Prostate gland (tissue), 2 donors: Measurements from ENCODE around the gene GMDS. TPM values are rescaled to one million over a fixed set of nuclear protein-coding genes. Genes with fewer than 3 reads are reported as not detected.

Source experiments
- DNase-seq: peaks from one replicate; pipeline ENCODE4 v3.0.0-alpha.2; 2019; ENCODE audit warnings: low spot score
- H3K27ac ChIP-seq, 2 donors: fragments of 200-600 bp; sonication (generic); 2 replicates each; pipeline ENCODE4 v1.5.1; 2017 to 2019
- H3K27me3 ChIP-seq: fragments of 200-600 bp; sonication (generic); replicated peaks from 2 replicates; pipeline ENCODE4 v1.5.1; 2019; ENCODE audit not compliant: insufficient read depth
- H3K36me3 ChIP-seq, 2 donors: fragments of 200-600 bp; sonication (generic); 1 replicate in 1 of 2; 2 replicates in 1 of 2; pipeline versions ENCODE4 v1.5.1 to v1.8.1; 2017 to 2019
- H3K4me1 ChIP-seq: fragments of 200-600 bp; sonication (generic); replicated peaks from 2 replicates; pipeline ENCODE4 v1.5.1; 2019
- H3K4me3 ChIP-seq, 2 donors: fragments of 200-600 bp; sonication (generic); 2 replicates each; pipeline ENCODE4 v1.5.1; 2017 to 2019
- H3K9me3 ChIP-seq: fragments of 200-600 bp; sonication (generic); 2 replicates; pipeline ENCODE4 v1.5.1; 2017
- POLR2A ChIP-seq: fragments of 450-650 bp; IDR thresholded peaks from one replicate; pipeline ENCODE4 v1.6.1; 2016; ENCODE audit warnings: antibody characterized with exemption, mild to moderate bottlenecking
- POLR2AphosphoS5 ChIP-seq: sonication (generic); formaldehyde crosslinking; IDR thresholded peaks from one replicate; pipeline ENCODE4 v1.6.1; 2017; ENCODE audit warnings: antibody characterized with exemption
- WGBS: methylation state at CpG from one replicate; pipeline ENCODE4 v1.1.5; 2018; 5-methylcytosine and 5-hydroxymethylcytosine counted together
- intact Hi-C: fragments of 100-400 bp; cut with DNase I; formaldehyde crosslinking; loops from one replicate; pipeline ENCODE4 v1.14.2; 2022
- total RNA-seq, 2 donors: library from RNA; depleted of rRNA; stranded (reverse); fragments of >200 nt; gene quantifications; one replicate each; pipeline ENCODE4 v1.1.0, GENCODE V29; 2016
- TF ChIP-seq, protein P1 (sequence below), 4 experiments: fragments of 200-600 bp in 2 of 4; fragments of 450-650 bp in 2 of 4; sonication (generic) in 2 of 4; IDR thresholded peaks; 1 replicate in 3 of 4; 2 replicates in 1 of 4; pipeline ENCODE4 v1.5.1; 2016 to 2019; ENCODE audit warnings: antibody characterized with exemption in 4 of 4, mild to moderate bottlenecking in 2 of 4, moderate library complexity in 2 of 4

The GMDS gene
- total RNA-seq, 2 donors from 2014 or later, result 24.9 to 29.9 TPM

- H3K4me1 ChIP-seq, result no peaks in the 10 kb centered on the region
- no peaks in the 10 kb centered on the region for H3K9me3 ChIP-seq
- WGBS, result 71% methylated on average over 2 of the region's 2 CpGs
- TF ChIP-seq, protein P1, sequence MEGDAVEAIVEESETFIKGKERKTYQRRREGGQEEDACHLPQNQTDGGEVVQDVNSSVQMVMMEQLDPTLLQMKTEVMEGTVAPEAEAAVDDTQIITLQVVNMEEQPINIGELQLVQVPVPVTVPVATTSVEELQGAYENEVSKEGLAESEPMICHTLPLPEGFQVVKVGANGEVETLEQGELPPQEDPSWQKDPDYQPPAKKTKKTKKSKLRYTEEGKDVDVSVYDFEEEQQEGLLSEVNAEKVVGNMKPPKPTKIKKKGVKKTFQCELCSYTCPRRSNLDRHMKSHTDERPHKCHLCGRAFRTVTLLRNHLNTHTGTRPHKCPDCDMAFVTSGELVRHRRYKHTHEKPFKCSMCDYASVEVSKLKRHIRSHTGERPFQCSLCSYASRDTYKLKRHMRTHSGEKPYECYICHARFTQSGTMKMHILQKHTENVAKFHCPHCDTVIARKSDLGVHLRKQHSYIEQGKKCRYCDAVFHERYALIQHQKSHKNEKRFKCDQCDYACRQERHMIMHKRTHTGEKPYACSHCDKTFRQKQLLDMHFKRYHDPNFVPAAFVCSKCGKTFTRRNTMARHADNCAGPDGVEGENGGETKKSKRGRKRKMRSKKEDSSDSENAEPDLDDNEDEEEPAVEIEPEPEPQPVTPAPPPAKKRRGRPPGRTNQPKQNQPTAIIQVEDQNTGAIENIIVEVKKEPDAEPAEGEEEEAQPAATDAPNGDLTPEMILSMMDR (IDR thresholded peaks at IDR 0.05), result no peak
- TF ChIP-seq POLR2A (no peak), POLR2AphosphoS5 (no peak)
- H3K27ac ChIP-seq, result no peak overlapping the region
- H3K27me3 ChIP-seq, result no peaks in the 10 kb centered on the region
- DNase-seq, result no peak
- no peak overlapping the region for H3K4me3 ChIP-seq
- no peaks in the 10 kb centered on the region for H3K36me3 ChIP-seq
- intact Hi-C loops, result no loop called here
Observed at GRCh38 chr6:1987640-1988039, 257.8 kb downstream of the GMDS start.

DNA sequence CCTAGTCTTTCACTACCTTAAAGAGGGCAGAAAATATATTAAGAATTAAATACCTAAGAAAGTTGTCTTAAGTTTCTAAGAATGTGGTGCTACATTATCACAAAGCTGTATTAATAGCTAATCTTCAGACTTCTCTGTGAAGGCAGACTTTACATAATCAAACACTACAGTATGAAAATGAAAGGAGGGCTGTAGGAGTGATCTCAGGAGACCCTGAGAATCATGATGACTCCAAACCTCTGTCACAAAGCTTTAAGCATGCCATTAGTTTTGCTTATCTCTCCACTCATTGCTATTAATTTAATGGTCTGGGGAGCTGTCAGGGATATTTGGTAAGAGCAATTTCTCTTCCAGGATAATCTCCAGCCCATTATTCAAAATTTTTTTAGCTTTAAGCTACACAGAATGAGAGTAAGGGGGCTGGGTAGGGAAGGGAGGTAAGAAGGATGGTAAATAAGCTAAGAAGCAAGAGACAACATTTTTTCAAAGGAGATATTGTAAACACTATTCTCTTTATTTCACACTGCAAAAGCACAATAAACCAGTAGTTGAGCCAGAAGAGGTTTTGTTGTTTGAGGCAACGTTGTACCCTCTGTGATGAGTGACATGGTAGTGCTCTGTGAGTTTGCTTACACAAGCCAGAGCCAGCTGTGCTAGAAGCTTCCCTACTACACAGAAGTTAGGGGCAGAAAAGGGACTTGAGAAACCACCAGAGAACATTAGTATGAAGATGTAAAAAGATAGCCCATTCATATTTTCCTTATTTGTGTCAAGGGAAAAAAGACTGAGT lies 258.8 kb downstream of the GMDS start:
- no peaks in the 10 kb centered on the region for H3K27me3 ChIP-seq
- WGBS, result 0% methylated on average over 1 of the region's 1 CpG
- no peak overlapping the region for H3K4me3 ChIP-seq
- H3K27ac ChIP-seq, result no peak overlapping the region
- TF ChIP-seq POLR2AphosphoS5 (no peak), POLR2A (no peak)
- TF ChIP-seq, protein P1 (IDR thresholded peaks at IDR 0.05), result no peak
- intact Hi-C loops, result no loop called here
- no peak for DNase-seq
- no peaks in the 10 kb centered on the region for H3K36me3 ChIP-seq
- H3K9me3 ChIP-seq, result no peaks in the 10 kb centered on the region
- no peaks in the 10 kb centered on the region for H3K4me1 ChIP-seq

DNA sequence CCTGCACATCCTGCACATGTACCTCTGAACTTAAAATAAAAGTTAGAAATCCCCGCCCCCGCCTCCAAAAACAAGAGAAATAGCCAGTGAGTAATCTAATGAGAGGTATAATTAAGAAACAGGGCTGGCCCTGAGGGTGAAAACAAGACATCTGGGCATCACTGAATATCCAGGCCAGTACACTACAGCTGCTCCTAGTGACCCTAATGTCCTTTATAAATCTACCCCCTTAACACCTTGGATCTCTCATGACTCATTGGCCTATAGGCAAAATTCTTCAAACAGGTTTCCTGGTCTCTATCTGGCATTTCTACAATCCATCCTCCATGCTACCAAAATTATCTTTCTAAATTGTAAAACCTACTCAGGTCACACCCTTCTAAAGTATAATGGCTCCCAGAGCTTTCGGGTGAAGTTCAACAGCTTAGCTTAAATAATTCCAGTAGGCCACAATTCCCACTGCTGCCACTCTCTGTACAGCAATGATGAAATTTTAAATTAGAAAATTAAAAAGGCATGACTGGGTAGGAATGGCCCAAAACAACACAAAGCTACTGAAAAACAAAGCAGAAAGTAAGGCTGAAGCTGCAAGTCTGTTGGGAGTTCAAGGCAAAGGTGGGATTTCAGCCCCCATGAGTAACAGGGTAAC lies 260.9 kb downstream of the GMDS start:
- DNase-seq, result no peak
- no peak overlapping the region for H3K4me3 ChIP-seq
- H3K4me1 ChIP-seq, result no peaks in the 10 kb centered on the region
- H3K27me3 ChIP-seq, result no peaks in the 10 kb centered on the region
- 96% methylated on average over 3 of the region's 3 CpGs for WGBS
- no peak overlapping the region for H3K27ac ChIP-seq
- intact Hi-C loops, result no loop called here
- TF ChIP-seq POLR2AphosphoS5, result no peak
- H3K9me3 ChIP-seq, result no peaks in the 10 kb centered on the region
- H3K36me3 ChIP-seq, result no peaks in the 10 kb centered on the region

DNA sequence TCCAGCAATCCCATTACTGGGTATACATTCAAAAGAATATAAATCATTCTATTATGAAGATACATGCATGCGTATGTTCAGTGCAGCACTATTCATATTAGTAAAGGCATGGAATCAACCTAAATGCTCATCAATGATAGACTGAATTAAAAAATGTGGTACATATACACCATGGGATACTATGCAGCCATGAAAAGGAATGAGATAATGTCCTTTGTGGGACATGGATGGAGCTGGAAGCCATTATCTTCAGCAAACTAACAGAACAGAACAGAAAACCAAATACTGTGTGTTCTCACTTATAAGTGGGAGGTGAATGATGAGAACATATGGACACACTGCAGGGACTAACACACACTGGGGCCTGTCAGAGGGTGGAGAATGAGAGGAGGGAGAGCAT lies 261.6 kb downstream of the GMDS start:
- DNase-seq, result no peak
- WGBS, result 94% methylated on average over 1 of the region's 1 CpG
- intact Hi-C loops, result no loop called here
- no peak for TF ChIP-seq POLR2AphosphoS5
- TF ChIP-seq, protein P1 (IDR thresholded peaks at IDR 0.05), result no peak
- TF ChIP-seq POLR2A, result no peak
- Histone ChIP-seq H3K27ac (no peak overlapping the region), H3K9me3 (no peaks in the 10 kb centered on the region), H3K4me3 (no peak overlapping the region), H3K4me1 (no peaks in the 10 kb centered on the region), H3K27me3 (no peaks in the 10 kb centered on the region), H3K36me3 (no peaks in the 10 kb centered on the region)

GRCh38 chr6:1972962-1973361 lies 272.4 kb downstream of the GMDS start:
- no peaks in the 10 kb centered on the region for H3K9me3 ChIP-seq
- intact Hi-C loops, result no loop called here
- no peak overlapping the region for H3K27ac ChIP-seq
- WGBS, result 92% methylated on average over 3 of the region's 3 CpGs
- H3K36me3 ChIP-seq, result no peaks in the 10 kb centered on the region
- no peak for TF ChIP-seq POLR2A
- TF ChIP-seq, protein P1 (IDR thresholded peaks at IDR 0.05), result no peak
- TF ChIP-seq POLR2AphosphoS5, result no peak
- H3K4me3 ChIP-seq, result no peak overlapping the region
- no peaks in the 10 kb centered on the region for H3K4me1 ChIP-seq
- H3K27me3 ChIP-seq, result no peaks in the 10 kb centered on the region
- DNase-seq, result no peak
